Transverse colon (tissue), 4 donors: ENCODE measurements around the gene NRF1. TPM values are rescaled to one million over a fixed set of nuclear protein-coding genes. Genes with fewer than 3 reads are reported as not detected.

ENCODE experiments used
- DNase-seq: peaks from one replicate; pipeline ENCODE4 v3.0.0-alpha.2; 2019
- H3K27ac ChIP-seq, 4 donors: fragments of 200-600 bp; sonication (generic); 2 replicates each; pipeline ENCODE4 v1.5.1; 2016 to 2018; ENCODE audit warnings: inconsistent platforms in 4 of 4
- H3K27me3 ChIP-seq: fragments of 200-600 bp; sonication (generic); 2 replicates; pipeline ENCODE4 v1.5.1; 2017; ENCODE audit warnings: inconsistent platforms
- H3K36me3 ChIP-seq, 4 donors: fragments of 200-600 bp; sonication (generic); 2 replicates each; pipeline ENCODE4 v1.5.1; 2017 to 2019; ENCODE audit warnings: inconsistent platforms in 4 of 4
- H3K4me1 ChIP-seq, 4 donors: fragments of 200-600 bp; sonication (generic); 2 replicates each; pipeline ENCODE4 v1.5.1; 2017 to 2020; ENCODE audit warnings: inconsistent platforms in 4 of 4
- H3K4me3 ChIP-seq, 4 donors: fragments of 200-600 bp; sonication (generic); 1 replicate in 1 of 4; 2 replicates in 3 of 4; pipeline versions ENCODE4 v1.5.1 to v1.6.1; 2017 to 2019; ENCODE audit warnings: inconsistent platforms in 4 of 4
- H3K9me3 ChIP-seq, 2 donors: fragments of 200-600 bp; sonication (generic); 2 replicates each; pipeline ENCODE4 v1.5.1; 2017 to 2019; ENCODE audit warnings: inconsistent platforms in 2 of 2
- CTCF ChIP-seq, 5 experiments: fragments of 200-600 bp in 3 of 5; fragments of 450-650 bp in 2 of 5; sonication (generic) in 3 of 5; IDR thresholded peaks; 1 replicate in 2 of 5; 2 replicates in 3 of 5; pipeline ENCODE4 v1.5.1; 2016 to 2017; ENCODE audit warnings: antibody characterized with exemption in 5 of 5, inconsistent platforms in 3 of 5, mild to moderate bottlenecking in 2 of 5, moderate library complexity in 1 of 5
- EP300 ChIP-seq: sonication (generic); formaldehyde crosslinking; IDR thresholded peaks from one replicate; pipeline ENCODE4 v1.6.1; 2017; ENCODE audit warnings: antibody characterized with exemption, low read depth
- POLR2A ChIP-seq: fragments of 450-650 bp; IDR thresholded peaks from one replicate; pipeline ENCODE4 v1.6.1; 2016; ENCODE audit warnings: antibody characterized with exemption, mild to moderate bottlenecking, moderate library complexity
- POLR2AphosphoS5 ChIP-seq, 3 donors: sonication (generic); formaldehyde crosslinking; IDR thresholded peaks; one replicate each; pipeline ENCODE4 v1.6.1; 2016; ENCODE audit warnings: antibody characterized with exemption in 3 of 3
- WGBS, 2 donors: methylation state at CpG; one replicate each; pipeline ENCODE4 v1.1.5; 2018; ENCODE audit warnings: low coverage in 1 of 2; 5-methylcytosine and 5-hydroxymethylcytosine counted together
- in situ Hi-C, 4 donors: fragments of 200-750 bp; cut with MboI; loops; one replicate each; pipeline versions ENCODE4 v1.15.0 to v1.15.1; 2017; ENCODE audit warnings: low sequenced_read_pairs in 3 of 4, low pct_ligation_motif_present in 1 of 4, low pct_unique_long_range_greater_than_20kb in 1 of 4
- intact Hi-C: fragments of 100-400 bp; cut with DNase I; formaldehyde crosslinking; loops from one replicate; pipeline ENCODE4 v1.15.1; 2023; ENCODE audit warnings: low total_unique reads
- total RNA-seq, 4 donors: library from RNA; depleted of rRNA; stranded (reverse); fragments of >200 nt; gene quantifications; one replicate each; pipeline ENCODE4 v1.1.0, GENCODE V29; 2016

The NRF1 gene
- total RNA-seq, 4 donors from 2014 or later: 11.6 to 21.5 (median 15.3) TPM

- H3K4me1 ChIP-seq: no peaks in the 10 kb centered on the region
- H3K36me3 ChIP-seq: no peaks in the 10 kb centered on the region
- no peak for DNase-seq
- no peak overlapping the region for H3K27ac ChIP-seq
- no peak overlapping the region for H3K4me3 ChIP-seq
- H3K27me3 ChIP-seq: no peaks in the 10 kb centered on the region
- intact Hi-C loops: no loop called here
- no peaks in the 10 kb centered on the region for H3K9me3 ChIP-seq
- in situ Hi-C loops: loop anchor here in 1 of 4 donors (25.0 kb wide), 1 partner anchor 274 kb away; no protein-coding TSS in a partner anchor
- TF ChIP-seq POLR2AphosphoS5 (IDR thresholded peaks at IDR 0.05) (no peak), CTCF (IDR thresholded peaks at IDR 0.05) (no peak), EP300 (no peak), POLR2A (no peak)
- WGBS, 2 donors: 93 to 96% methylated on average over 4 of the region's 4 CpGs
Observed at GRCh38 chr7:129636641-129637040, 25.1 kb downstream of the NRF1 start.

DNA sequence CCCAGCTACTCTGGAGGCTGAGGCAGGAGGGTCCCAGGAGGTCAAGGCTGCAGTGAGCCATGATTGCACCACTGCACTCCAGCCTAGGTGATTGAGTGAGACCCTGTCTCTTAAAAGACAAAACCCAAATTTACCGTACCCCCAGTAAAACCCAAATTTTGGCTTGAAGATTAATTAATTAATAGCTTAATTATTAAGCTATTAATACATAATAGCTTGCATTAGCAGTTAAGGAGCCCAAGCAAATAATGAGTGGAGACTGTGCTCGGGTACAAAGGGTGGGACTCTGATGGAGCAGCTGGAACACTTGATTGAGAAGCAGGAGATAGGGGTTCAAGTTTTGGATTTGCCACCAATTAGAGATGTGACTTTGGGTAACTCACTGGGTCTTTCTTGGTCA lies 28.9 kb downstream of the NRF1 start:
- Histone ChIP-seq H3K36me3 (no peaks in the 10 kb centered on the region), H3K4me1 (no peaks in the 10 kb centered on the region), H3K4me3 (no peak overlapping the region), H3K9me3 (no peaks in the 10 kb centered on the region), H3K27ac (no peak overlapping the region), H3K27me3 (no peaks in the 10 kb centered on the region)
- 70 to 98% methylated on average over 2 of the region's 2 CpGs for WGBS, 2 donors
- in situ Hi-C loops (loop anchor here in 1 of 4 donors (25.0 kb wide), 1 partner anchor 278 kb away; no protein-coding TSS in a partner anchor), intact Hi-C loops (no loop called here)
- DNase-seq: no peak
- TF ChIP-seq POLR2A: no peak
- no peak for TF ChIP-seq POLR2AphosphoS5 (IDR thresholded peaks at IDR 0.05)
- no peak for TF ChIP-seq CTCF (IDR thresholded peaks at IDR 0.05)
- no peak for TF ChIP-seq EP300

GRCh38 chr7:129642871-129643549 lies 31.5 kb downstream of the NRF1 start:
- in situ Hi-C loops: loop anchor here in 1 of 4 donors (25.0 kb wide), 1 partner anchor 281 kb away; no protein-coding TSS in a partner anchor
- H3K9me3 ChIP-seq: no peaks in the 10 kb centered on the region
- no peak overlapping the region for H3K27ac ChIP-seq
- no peaks in the 10 kb centered on the region for H3K27me3 ChIP-seq
- no peak overlapping the region for H3K4me3 ChIP-seq
- 89 to 92% methylated on average over 4 of the region's 4 CpGs for WGBS, 2 donors
- no peak for TF ChIP-seq POLR2A
- TF ChIP-seq EP300: no peak
- no peak for TF ChIP-seq POLR2AphosphoS5 (IDR thresholded peaks at IDR 0.05)
- no peak for TF ChIP-seq CTCF (IDR thresholded peaks at IDR 0.05)
- intact Hi-C loops: no loop called here
- no peaks in the 10 kb centered on the region for H3K4me1 ChIP-seq
- no peaks in the 10 kb centered on the region for H3K36me3 ChIP-seq
- no peak for DNase-seq

- no peaks in the 10 kb centered on the region for H3K9me3 ChIP-seq
- no peaks in the 10 kb centered on the region for H3K4me1 ChIP-seq
- no peaks in the 10 kb centered on the region for H3K36me3 ChIP-seq
- in situ Hi-C loops (loop anchor here in 1 of 4 donors (25.0 kb wide), 1 partner anchor 281 kb away; no protein-coding TSS in a partner anchor), intact Hi-C loops (no loop called here)
- no peak overlapping the region for H3K27ac ChIP-seq
- H3K27me3 ChIP-seq: no peaks in the 10 kb centered on the region
- TF ChIP-seq CTCF (IDR thresholded peaks at IDR 0.05): no peak
- no peak for TF ChIP-seq POLR2A
- no peak for TF ChIP-seq EP300
- no peak for TF ChIP-seq POLR2AphosphoS5 (IDR thresholded peaks at IDR 0.05)
- no peak for DNase-seq
- H3K4me3 ChIP-seq: no peak overlapping the region
- 60 to 68% methylated on average over 3 to 6 of the region's 6 CpGs for WGBS, 2 donors
Observed at GRCh38 chr7:129643550-129644170, 32.1 kb downstream of the NRF1 start.
